ENCODE results near the gene VPS50. TPM values are rescaled to one million over a fixed set of nuclear protein-coding genes. Genes with fewer than 3 reads are reported as not detected.
A peak's percentile ranks its signal among the peaks of the same experiment; 100 is the strongest.

The VPS50 gene
- total and polyA plus RNA-seq, 4 donors: 28.7 to 95.4 (median 39.3) TPM

- whole genome bisulfite sequencing (ENCODE audit: insufficient coverage): no CpG with 5 or more reads among the region's 4 CpGs
- no peaks in the 10 kb centered on the region for H3K4me1 ChIP-seq (ENCODE audit: control insufficient read depth, insufficient read depth, low read length)
- peak in 1 of 6 donors; percentile 14 for DNase-seq (ENCODE audit: low read depth in 4 of 6, low spot score in 6 of 6)
- H3K4me3 ChIP-seq (ENCODE audit: low read depth, low read length): no peak overlapping the region
- no peak overlapping the region for H3K27ac ChIP-seq (ENCODE audit: low read depth, low read length)
- H3K27me3 ChIP-seq (ENCODE audit: control insufficient read depth, insufficient read depth, low read length): no peaks in the 10 kb centered on the region
- no peaks in the 10 kb centered on the region for H3K36me3 ChIP-seq (ENCODE audit: control insufficient read depth, insufficient read depth, low read length)
- no peaks in the 10 kb centered on the region for H3K9me3 ChIP-seq (ENCODE audit: control insufficient read depth, insufficient read depth, low read length)
Measured at GRCh38 chr7:93238131-93238530, 6.0 kb downstream of the VPS50 start.

DNA sequence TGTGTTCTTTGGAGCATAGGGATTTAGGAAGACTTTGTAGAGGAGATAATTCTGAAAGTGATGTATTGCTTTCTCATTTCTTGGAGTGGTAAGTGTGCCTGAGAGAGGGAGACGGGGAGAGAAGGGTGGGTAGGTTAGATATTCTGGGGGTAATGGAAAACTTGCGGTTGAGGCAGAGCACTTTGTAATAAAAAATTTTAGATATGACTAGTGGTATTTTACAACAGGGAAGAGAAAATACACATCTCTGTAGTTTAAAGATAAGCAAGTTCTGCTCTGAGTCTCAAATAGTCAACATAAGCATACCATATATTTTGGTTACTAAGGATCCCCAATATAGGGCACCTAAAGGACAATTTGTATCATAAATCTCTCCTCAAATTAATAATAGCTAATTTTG lies 6.6 kb downstream of the VPS50 start:
- no CpG with 5 or more reads among the region's 2 CpGs for WGBS (ENCODE audit: insufficient coverage)
- Histone ChIP-seq H3K4me3 (ENCODE audit: low read depth, low read length) (no peak overlapping the region), H3K9me3 (ENCODE audit: control insufficient read depth, insufficient read depth, low read length) (no peaks in the 10 kb centered on the region), H3K36me3 (ENCODE audit: control insufficient read depth, insufficient read depth, low read length) (no peaks in the 10 kb centered on the region), H3K27ac (ENCODE audit: low read depth, low read length) (no peak overlapping the region), H3K27me3 (ENCODE audit: control insufficient read depth, insufficient read depth, low read length) (no peaks in the 10 kb centered on the region), H3K4me1 (ENCODE audit: control insufficient read depth, insufficient read depth, low read length) (no peaks in the 10 kb centered on the region)
- DNase-seq (ENCODE audit: low read depth in 4 of 6, low spot score in 6 of 6): no peak

GRCh38 chr7:93239824-93240223 lies 7.7 kb downstream of the VPS50 start:
- H3K27me3 ChIP-seq (ENCODE audit: control insufficient read depth, insufficient read depth, low read length): no peaks in the 10 kb centered on the region
- H3K4me1 ChIP-seq (ENCODE audit: control insufficient read depth, insufficient read depth, low read length): no peaks in the 10 kb centered on the region
- no peaks in the 10 kb centered on the region for H3K36me3 ChIP-seq (ENCODE audit: control insufficient read depth, insufficient read depth, low read length)
- WGBS (ENCODE audit: insufficient coverage): no CpG with 5 or more reads among the region's 4 CpGs
- no peak overlapping the region for H3K4me3 ChIP-seq (ENCODE audit: low read depth, low read length)
- H3K27ac ChIP-seq (ENCODE audit: low read depth, low read length): no peak overlapping the region
- DNase-seq (ENCODE audit: low read depth in 4 of 6, low spot score in 6 of 6): no peak
- H3K9me3 ChIP-seq (ENCODE audit: control insufficient read depth, insufficient read depth, low read length): no peaks in the 10 kb centered on the region

GRCh38 chr7:93242106-93242505 lies 9.9 kb downstream of the VPS50 start:
- Histone ChIP-seq H3K4me1 (ENCODE audit: control insufficient read depth, insufficient read depth, low read length) (no peaks in the 10 kb centered on the region), H3K27ac (ENCODE audit: low read depth, low read length) (no peak overlapping the region), H3K36me3 (ENCODE audit: control insufficient read depth, insufficient read depth, low read length) (no peaks in the 10 kb centered on the region), H3K4me3 (ENCODE audit: low read depth, low read length) (no peak overlapping the region), H3K9me3 (ENCODE audit: control insufficient read depth, insufficient read depth, low read length) (no peaks in the 10 kb centered on the region), H3K27me3 (ENCODE audit: control insufficient read depth, insufficient read depth, low read length) (no peaks in the 10 kb centered on the region)
- WGBS (ENCODE audit: insufficient coverage): no CpG with 5 or more reads among the region's 3 CpGs
- no peak for DNase-seq (ENCODE audit: low read depth in 4 of 6, low spot score in 6 of 6)

- no CpG with 5 or more reads among the region's 9 CpGs for WGBS (ENCODE audit: insufficient coverage)
- Histone ChIP-seq H3K9me3 (ENCODE audit: control insufficient read depth, insufficient read depth, low read length) (no peaks in the 10 kb centered on the region), H3K27me3 (ENCODE audit: control insufficient read depth, insufficient read depth, low read length) (no peaks in the 10 kb centered on the region), H3K4me3 (ENCODE audit: low read depth, low read length) (no peak overlapping the region), H3K27ac (ENCODE audit: low read depth, low read length) (no peak overlapping the region), H3K36me3 (ENCODE audit: control insufficient read depth, insufficient read depth, low read length) (no peaks in the 10 kb centered on the region), H3K4me1 (ENCODE audit: control insufficient read depth, insufficient read depth, low read length) (no peaks in the 10 kb centered on the region)
- DNase-seq (ENCODE audit: low read depth in 4 of 6, low spot score in 6 of 6): peak in 3 of 6 donors; percentile 31 to 78 (median 49)
Measured at GRCh38 chr7:93245525-93246432, 13.6 kb downstream of the VPS50 start.

DNA sequence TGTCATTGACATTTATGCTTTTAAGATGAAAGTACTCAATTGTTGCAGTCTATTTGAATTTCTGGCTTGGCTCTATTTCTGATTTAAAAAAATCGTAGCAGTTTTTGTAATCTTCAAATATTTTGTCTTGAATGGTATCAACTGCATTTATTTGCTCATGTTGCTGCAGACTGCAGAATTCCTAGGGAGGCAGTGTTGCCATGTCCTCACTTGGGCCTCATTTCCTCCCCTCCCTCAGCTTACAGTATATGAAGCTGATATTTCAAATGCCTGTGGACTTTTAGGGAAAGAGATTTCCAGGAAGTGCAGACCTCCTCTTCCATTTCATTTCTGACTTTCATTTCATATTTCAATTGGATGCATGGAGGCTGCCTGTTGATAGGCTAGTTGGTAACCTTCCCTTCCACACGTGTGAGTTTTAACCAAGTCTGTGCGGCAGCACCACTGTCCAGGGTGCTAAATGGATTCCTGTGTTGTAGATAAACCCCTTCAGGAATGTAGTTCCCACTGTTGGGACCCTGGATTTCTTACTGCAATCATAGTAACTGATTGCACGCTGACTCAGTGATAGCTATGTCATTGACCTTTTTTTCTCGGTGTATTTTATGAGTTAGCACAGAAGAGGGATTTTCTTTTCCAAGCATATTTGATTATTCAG lies 17.5 kb downstream of the VPS50 start:
- WGBS (ENCODE audit: insufficient coverage): 40% methylated on average over 2 of the region's 5 CpGs
- Histone ChIP-seq H3K36me3 (ENCODE audit: control insufficient read depth, insufficient read depth, low read length) (no peaks in the 10 kb centered on the region), H3K27ac (ENCODE audit: low read depth, low read length) (no peak overlapping the region), H3K4me3 (ENCODE audit: low read depth, low read length) (no peak overlapping the region), H3K9me3 (ENCODE audit: control insufficient read depth, insufficient read depth, low read length) (no peaks in the 10 kb centered on the region), H3K27me3 (ENCODE audit: control insufficient read depth, insufficient read depth, low read length) (no peaks in the 10 kb centered on the region), H3K4me1 (ENCODE audit: control insufficient read depth, insufficient read depth, low read length) (no peaks in the 10 kb centered on the region)
- peak in 1 of 6 donors; percentile 14 for DNase-seq (ENCODE audit: low read depth in 4 of 6, low spot score in 6 of 6)

DNA sequence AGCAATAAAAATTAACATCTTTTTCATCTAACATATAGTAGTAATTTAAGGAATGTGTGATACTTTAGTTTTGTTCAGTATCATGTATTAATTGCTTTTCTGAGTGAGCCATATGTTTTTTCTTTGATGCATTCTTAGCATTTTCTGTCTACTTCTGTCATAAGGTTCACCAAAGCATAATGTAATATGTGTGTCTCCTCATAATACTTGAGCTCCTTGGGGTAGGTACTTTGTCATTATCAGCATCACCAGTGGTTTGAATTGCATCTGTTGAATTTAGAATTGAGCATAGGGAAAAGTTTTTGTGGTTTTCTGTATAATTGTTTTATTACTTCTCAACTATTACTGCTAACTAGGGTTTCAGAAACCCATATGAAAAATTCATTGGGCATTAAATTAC lies 26.5 kb downstream of the VPS50 start:
- Histone ChIP-seq H3K4me1 (ENCODE audit: control insufficient read depth, insufficient read depth, low read length) (no peaks in the 10 kb centered on the region), H3K4me3 (ENCODE audit: low read depth, low read length) (no peak overlapping the region), H3K27me3 (ENCODE audit: control insufficient read depth, insufficient read depth, low read length) (no peaks in the 10 kb centered on the region), H3K9me3 (ENCODE audit: control insufficient read depth, insufficient read depth, low read length) (no peaks in the 10 kb centered on the region), H3K27ac (ENCODE audit: low read depth, low read length) (no peak overlapping the region), H3K36me3 (ENCODE audit: control insufficient read depth, insufficient read depth, low read length) (no peaks in the 10 kb centered on the region)
- no peak for DNase-seq (ENCODE audit: low read depth in 4 of 6, low spot score in 6 of 6)

DNA sequence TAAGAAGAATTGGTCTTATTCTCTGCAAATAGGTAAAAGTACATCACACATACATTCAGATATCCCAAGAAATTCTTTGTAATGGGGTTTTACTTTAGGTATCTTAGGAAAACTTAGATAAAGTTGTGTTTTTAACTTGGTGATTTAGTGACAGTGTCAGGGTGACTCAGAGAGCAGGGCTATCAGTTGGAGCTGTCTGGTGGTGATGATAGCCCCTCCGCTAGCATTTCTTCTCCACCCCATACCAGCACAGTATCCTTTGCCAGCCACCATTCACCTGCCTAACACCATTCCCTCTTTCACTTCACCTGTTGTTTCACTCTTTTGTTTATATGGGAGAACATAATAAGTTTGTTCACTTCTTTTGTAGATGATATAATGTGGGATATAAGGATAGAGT lies 30.4 kb downstream of the VPS50 start:
- H3K27ac ChIP-seq (ENCODE audit: low read depth, low read length): no peak overlapping the region
- no peaks in the 10 kb centered on the region for H3K27me3 ChIP-seq (ENCODE audit: control insufficient read depth, insufficient read depth, low read length)
- no peak overlapping the region for H3K4me3 ChIP-seq (ENCODE audit: low read depth, low read length)
- no peak for DNase-seq (ENCODE audit: low read depth in 4 of 6, low spot score in 6 of 6)
- no peaks in the 10 kb centered on the region for H3K36me3 ChIP-seq (ENCODE audit: control insufficient read depth, insufficient read depth, low read length)
- no peaks in the 10 kb centered on the region for H3K4me1 ChIP-seq (ENCODE audit: control insufficient read depth, insufficient read depth, low read length)
- no CpG with 5 or more reads among the region's 1 CpG for WGBS (ENCODE audit: insufficient coverage)
- no peaks in the 10 kb centered on the region for H3K9me3 ChIP-seq (ENCODE audit: control insufficient read depth, insufficient read depth, low read length)

DNA sequence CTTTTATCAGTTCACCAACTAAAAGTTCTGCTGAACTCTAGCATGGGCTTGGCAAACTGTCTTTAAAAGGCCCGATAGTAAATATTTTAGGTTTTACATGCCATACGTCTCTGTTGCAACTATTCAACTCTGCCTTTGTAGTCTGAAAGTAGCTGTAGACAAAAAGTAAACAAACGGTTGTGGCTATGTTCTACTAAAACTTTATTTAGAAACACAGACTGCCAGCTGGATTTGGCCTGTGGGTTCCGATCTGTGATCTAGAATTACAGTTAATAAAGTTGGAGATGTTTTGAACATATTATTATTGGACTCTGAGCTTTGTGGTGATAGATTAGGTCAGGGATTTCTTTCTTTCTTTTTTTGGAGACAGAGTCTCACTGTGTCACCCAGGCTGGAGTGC lies 33.1 kb downstream of the VPS50 start:
- Histone ChIP-seq H3K27ac (ENCODE audit: low read depth, low read length) (no peak overlapping the region), H3K9me3 (ENCODE audit: control insufficient read depth, insufficient read depth, low read length) (no peaks in the 10 kb centered on the region), H3K4me1 (ENCODE audit: control insufficient read depth, insufficient read depth, low read length) (no peaks in the 10 kb centered on the region), H3K27me3 (ENCODE audit: control insufficient read depth, insufficient read depth, low read length) (no peaks in the 10 kb centered on the region), H3K4me3 (ENCODE audit: low read depth, low read length) (no peak overlapping the region), H3K36me3 (ENCODE audit: control insufficient read depth, insufficient read depth, low read length) (no peaks in the 10 kb centered on the region)
- DNase-seq (ENCODE audit: low read depth in 4 of 6, low spot score in 6 of 6): no peak
- no CpG with 5 or more reads among the region's 4 CpGs for WGBS (ENCODE audit: insufficient coverage)

GRCh38 chr7:93279541-93279940 lies 47.4 kb downstream of the VPS50 start:
- no peak overlapping the region for H3K27ac ChIP-seq (ENCODE audit: low read depth, low read length)
- no peaks in the 10 kb centered on the region for H3K36me3 ChIP-seq (ENCODE audit: control insufficient read depth, insufficient read depth, low read length)
- H3K9me3 ChIP-seq (ENCODE audit: control insufficient read depth, insufficient read depth, low read length): no peaks in the 10 kb centered on the region
- no peak overlapping the region for H3K4me3 ChIP-seq (ENCODE audit: low read depth, low read length)
- H3K4me1 ChIP-seq (ENCODE audit: control insufficient read depth, insufficient read depth, low read length): no peaks in the 10 kb centered on the region
- WGBS (ENCODE audit: insufficient coverage): 100% methylated on average over 1 of the region's 1 CpG
- no peak for DNase-seq (ENCODE audit: low read depth in 4 of 6, low spot score in 6 of 6)
- no peaks in the 10 kb centered on the region for H3K27me3 ChIP-seq (ENCODE audit: control insufficient read depth, insufficient read depth, low read length)

Data from spinal cord (tissue), 10 donors.